ENCODE data around the gene ALG9.

ALG9 gene

GRCh38 chr11:111811445-111811844, 59.9 kb downstream of the ALG9 start:
- Histone ChIP-seq H3K4me3 (ENCODE audit: low read length) (no peak overlapping the region), H3K27me3 (ENCODE audit: control insufficient read depth, insufficient read depth, low read length) (no peaks in the 10 kb centered on the region), H3K9ac (ENCODE audit: low read depth, low read length) (no peak overlapping the region), H3K4me2 (ENCODE audit: low read length) (no peak overlapping the region), H3K4me1 (ENCODE audit: control insufficient read depth, insufficient read depth, low read length) (no peaks in the 10 kb centered on the region), H3K9me3 (replicated peaks; ENCODE audit: low read length) (no peaks in the 10 kb centered on the region), H3K36me3 (ENCODE audit: insufficient read depth, low read length) (peaks cover 25% of the 10 kb centered on the region)

GRCh38 chr11:111808834-111809233, 62.5 kb downstream of the ALG9 start:
- no peak overlapping the region for H3K9ac ChIP-seq (ENCODE audit: low read depth, low read length)
- no peak overlapping the region for H3K4me2 ChIP-seq (ENCODE audit: low read length)
- H3K36me3 ChIP-seq (ENCODE audit: insufficient read depth, low read length), result peaks cover 28% of the 10 kb centered on the region
- H3K4me3 ChIP-seq (ENCODE audit: low read length), result no peak overlapping the region
- H3K4me1 ChIP-seq (ENCODE audit: control insufficient read depth, insufficient read depth, low read length), result no peaks in the 10 kb centered on the region
- no peaks in the 10 kb centered on the region for H3K27me3 ChIP-seq (ENCODE audit: control insufficient read depth, insufficient read depth, low read length)
- no peaks in the 10 kb centered on the region for H3K9me3 ChIP-seq (replicated peaks; ENCODE audit: low read length)

- H3K9me3 ChIP-seq (replicated peaks; ENCODE audit: low read length), result no peaks in the 10 kb centered on the region
- H3K4me1 ChIP-seq (ENCODE audit: control insufficient read depth, insufficient read depth, low read length), result no peaks in the 10 kb centered on the region
- H3K4me3 ChIP-seq (ENCODE audit: low read length), result no peak overlapping the region
- no peak overlapping the region for H3K9ac ChIP-seq (ENCODE audit: low read depth, low read length)
- H3K27me3 ChIP-seq (ENCODE audit: control insufficient read depth, insufficient read depth, low read length), result no peaks in the 10 kb centered on the region
- H3K36me3 ChIP-seq (ENCODE audit: insufficient read depth, low read length), result peaks cover 28% of the 10 kb centered on the region
- no peak overlapping the region for H3K4me2 ChIP-seq (ENCODE audit: low read length)
Observed at GRCh38 chr11:111808063-111808588, 63.3 kb downstream of the ALG9 start.

- H3K4me1 ChIP-seq (ENCODE audit: control insufficient read depth, insufficient read depth, low read length), result no peaks in the 10 kb centered on the region
- no peaks in the 10 kb centered on the region for H3K9me3 ChIP-seq (replicated peaks; ENCODE audit: low read length)
- peaks cover 31% of the 10 kb centered on the region for H3K36me3 ChIP-seq (ENCODE audit: insufficient read depth, low read length)
- no peak overlapping the region for H3K4me3 ChIP-seq (ENCODE audit: low read length)
- no peaks in the 10 kb centered on the region for H3K27me3 ChIP-seq (ENCODE audit: control insufficient read depth, insufficient read depth, low read length)
- no peak overlapping the region for H3K9ac ChIP-seq (ENCODE audit: low read depth, low read length)
- no peak overlapping the region for H3K4me2 ChIP-seq (ENCODE audit: low read length)
Observed at GRCh38 chr11:111807076-111807475, 64.3 kb downstream of the ALG9 start.

GRCh38 chr11:111801135-111801534, 70.2 kb downstream of the ALG9 start:
- H3K4me2 ChIP-seq (ENCODE audit: low read length), result no peak overlapping the region
- H3K4me3 ChIP-seq (ENCODE audit: low read length), result no peak overlapping the region
- H3K4me1 ChIP-seq (ENCODE audit: control insufficient read depth, insufficient read depth, low read length), result no peaks in the 10 kb centered on the region
- no peaks in the 10 kb centered on the region for H3K27me3 ChIP-seq (ENCODE audit: control insufficient read depth, insufficient read depth, low read length)
- H3K9me3 ChIP-seq (replicated peaks; ENCODE audit: low read length), result no peaks in the 10 kb centered on the region
- no peak overlapping the region for H3K9ac ChIP-seq (ENCODE audit: low read depth, low read length)
- H3K36me3 ChIP-seq (ENCODE audit: insufficient read depth, low read length), result peaks cover 10% of the 10 kb centered on the region

- peaks cover 10% of the 10 kb centered on the region for H3K36me3 ChIP-seq (ENCODE audit: insufficient read depth, low read length)
- no peak overlapping the region for H3K4me3 ChIP-seq (ENCODE audit: low read length)
- H3K4me2 ChIP-seq (ENCODE audit: low read length), result no peak overlapping the region
- H3K4me1 ChIP-seq (ENCODE audit: control insufficient read depth, insufficient read depth, low read length), result peaks cover 3% of the 10 kb centered on the region
- H3K27me3 ChIP-seq (ENCODE audit: control insufficient read depth, insufficient read depth, low read length), result no peaks in the 10 kb centered on the region
- H3K9ac ChIP-seq (ENCODE audit: low read depth, low read length), result no peak overlapping the region
- H3K9me3 ChIP-seq (replicated peaks; ENCODE audit: low read length), result no peaks in the 10 kb centered on the region
Observed at GRCh38 chr11:111798279-111798678, 73.1 kb downstream of the ALG9 start.

GRCh38 chr11:111797145-111797581, 74.2 kb downstream of the ALG9 start:
- no peaks in the 10 kb centered on the region for H3K9me3 ChIP-seq (replicated peaks; ENCODE audit: low read length)
- peaks cover 6% of the 10 kb centered on the region for H3K36me3 ChIP-seq (ENCODE audit: insufficient read depth, low read length)
- no peaks in the 10 kb centered on the region for H3K27me3 ChIP-seq (ENCODE audit: control insufficient read depth, insufficient read depth, low read length)
- H3K4me1 ChIP-seq (ENCODE audit: control insufficient read depth, insufficient read depth, low read length), result peaks cover 3% of the 10 kb centered on the region
- H3K9ac ChIP-seq (ENCODE audit: low read depth, low read length), result no peak overlapping the region
- no peak overlapping the region for H3K4me2 ChIP-seq (ENCODE audit: low read length)
- H3K4me3 ChIP-seq (ENCODE audit: low read length), result no peak overlapping the region

- Histone ChIP-seq H3K4me2 (ENCODE audit: low read length) (no peak overlapping the region), H3K9me3 (replicated peaks; ENCODE audit: low read length) (no peaks in the 10 kb centered on the region), H3K4me3 (ENCODE audit: low read length) (no peak overlapping the region), H3K27me3 (ENCODE audit: control insufficient read depth, insufficient read depth, low read length) (no peaks in the 10 kb centered on the region), H3K9ac (ENCODE audit: low read depth, low read length) (no peak overlapping the region), H3K4me1 (ENCODE audit: control insufficient read depth, insufficient read depth, low read length) (peaks cover 3% of the 10 kb centered on the region), H3K36me3 (ENCODE audit: insufficient read depth, low read length) (peaks cover 6% of the 10 kb centered on the region)
Observed at GRCh38 chr11:111796696-111797095, 74.7 kb downstream of the ALG9 start.

GRCh38 chr11:111795334-111795985, 75.9 kb downstream of the ALG9 start:
- H3K4me1 ChIP-seq (ENCODE audit: control insufficient read depth, insufficient read depth, low read length), result peaks cover 3% of the 10 kb centered on the region
- H3K9ac ChIP-seq (ENCODE audit: low read depth, low read length), result no peak overlapping the region
- H3K4me3 ChIP-seq (ENCODE audit: low read length), result no peak overlapping the region
- no peaks in the 10 kb centered on the region for H3K27me3 ChIP-seq (ENCODE audit: control insufficient read depth, insufficient read depth, low read length)
- no peaks in the 10 kb centered on the region for H3K9me3 ChIP-seq (replicated peaks; ENCODE audit: low read length)
- no peak overlapping the region for H3K4me2 ChIP-seq (ENCODE audit: low read length)
- H3K36me3 ChIP-seq (ENCODE audit: insufficient read depth, low read length), result peaks cover 6% of the 10 kb centered on the region

- Histone ChIP-seq H3K9ac (ENCODE audit: low read depth, low read length) (no peak overlapping the region), H3K4me3 (ENCODE audit: low read length) (no peak overlapping the region), H3K4me2 (ENCODE audit: low read length) (no peak overlapping the region), H3K27me3 (ENCODE audit: control insufficient read depth, insufficient read depth, low read length) (no peaks in the 10 kb centered on the region), H3K4me1 (ENCODE audit: control insufficient read depth, insufficient read depth, low read length) (peaks cover 3% of the 10 kb centered on the region), H3K9me3 (replicated peaks; ENCODE audit: low read length) (no peaks in the 10 kb centered on the region), H3K36me3 (ENCODE audit: insufficient read depth, low read length) (peaks cover 6% of the 10 kb centered on the region)
Observed at GRCh38 chr11:111793863-111794262, 77.5 kb downstream of the ALG9 start.

- Histone ChIP-seq H3K9me3 (replicated peaks; ENCODE audit: low read length) (no peaks in the 10 kb centered on the region), H3K4me2 (ENCODE audit: low read length) (no peak overlapping the region), H3K4me3 (ENCODE audit: low read length) (no peak overlapping the region), H3K36me3 (ENCODE audit: insufficient read depth, low read length) (no peaks in the 10 kb centered on the region), H3K27me3 (ENCODE audit: control insufficient read depth, insufficient read depth, low read length) (no peaks in the 10 kb centered on the region), H3K9ac (ENCODE audit: low read depth, low read length) (no peak overlapping the region), H3K4me1 (ENCODE audit: control insufficient read depth, insufficient read depth, low read length) (peaks cover 3% of the 10 kb centered on the region)
Observed at GRCh38 chr11:111792955-111793500, 78.4 kb downstream of the ALG9 start.

- Histone ChIP-seq H3K4me1 (ENCODE audit: control insufficient read depth, insufficient read depth, low read length) (peaks cover 3% of the 10 kb centered on the region), H3K4me2 (ENCODE audit: low read length) (no peak overlapping the region), H3K9me3 (replicated peaks; ENCODE audit: low read length) (no peaks in the 10 kb centered on the region), H3K27me3 (ENCODE audit: control insufficient read depth, insufficient read depth, low read length) (no peaks in the 10 kb centered on the region), H3K9ac (ENCODE audit: low read depth, low read length) (no peak overlapping the region), H3K4me3 (ENCODE audit: low read length) (no peak overlapping the region), H3K36me3 (ENCODE audit: insufficient read depth, low read length) (no peaks in the 10 kb centered on the region)
Observed at GRCh38 chr11:111792314-111792713, 79.1 kb downstream of the ALG9 start.
